Stimulated activated CD4-positive, alpha-beta T cell treated with anti-CD3 and anti-CD28 coated beads, TNF-alpha, amount 100 ng/mL, for 48 hours (primary cell): Measurements from ENCODE around the gene SMIM14.
"Not testable (repeated sequence)": the region's sequence is repeated elsewhere in the genome, so short reads cannot be mapped to it uniquely, and the experiment has no call there.

ENCODE experiments used
- DNase-seq, 3 donors: peaks; one replicate each; pipeline ENCODE4 v3.0.0-alpha.2; 2020; ENCODE audit warnings: low read depth in 3 of 3

Gene SMIM14

GRCh38 chr4:39597695-39598381, 40.8 kb downstream of the SMIM14 start:
- no peak for DNase-seq

GRCh38 chr4:39596971-39597370, 41.7 kb downstream of the SMIM14 start:
- DNase-seq = no peak

GRCh38 chr4:39591290-39591689, 47.4 kb downstream of the SMIM14 start:
- DNase-seq = no peak

- DNase-seq = no peak
Measured at GRCh38 chr4:39587881-39588280, 50.8 kb downstream of the SMIM14 start.

- DNase-seq = no peak
Measured at GRCh38 chr4:39574946-39575345, 63.7 kb downstream of the SMIM14 start.

GRCh38 chr4:39571504-39571903, 67.2 kb downstream of the SMIM14 start:
- no peak for DNase-seq

GRCh38 chr4:39571054-39571453, 67.6 kb downstream of the SMIM14 start:
- no peak for DNase-seq

GRCh38 chr4:39569209-39569608, 69.5 kb downstream of the SMIM14 start:
- no peak for DNase-seq

GRCh38 chr4:39568805-39569204, 69.9 kb downstream of the SMIM14 start:
- no peak for DNase-seq

GRCh38 chr4:39565878-39566600, 72.6 kb downstream of the SMIM14 start:
- DNase-seq = no peak

- no peak for DNase-seq
Measured at GRCh38 chr4:39563346-39563847, 75.3 kb downstream of the SMIM14 start.

- no peak for DNase-seq
Measured at GRCh38 chr4:39562792-39563191, 75.9 kb downstream of the SMIM14 start.

GRCh38 chr4:39559626-39560025, 79.0 kb downstream of the SMIM14 start:
- no peak for DNase-seq

- no peak for DNase-seq
Measured at GRCh38 chr4:39555472-39555871, 83.2 kb downstream of the SMIM14 start.

- DNase-seq = no peak
Measured at GRCh38 chr4:39548425-39549067, 90.1 kb downstream of the SMIM14 start.

- DNase-seq = no peak
Measured at GRCh38 chr4:39544580-39545315, 93.9 kb downstream of the SMIM14 start.

GRCh38 chr4:39544080-39544479, 94.6 kb downstream of the SMIM14 start:
- not testable (repeated sequence) for DNase-seq

GRCh38 chr4:39543034-39543433, 95.6 kb downstream of the SMIM14 start:
- DNase-seq = no peak

- DNase-seq = no peak
Measured at GRCh38 chr4:39542611-39543012, 96.1 kb downstream of the SMIM14 start.

GRCh38 chr4:39541987-39542610, 96.6 kb downstream of the SMIM14 start:
- DNase-seq = no peak

GRCh38 chr4:39539089-39539611, 99.5 kb downstream of the SMIM14 start:
- DNase-seq = no peak
